GM12878 (cell line): Measurements from ENCODE around the gene LSM14B. TPM values are rescaled to one million over a fixed set of nuclear protein-coding genes. Genes with fewer than 3 reads are reported as not detected.

Source experiments
- ATAC-seq: fragments of 200-7000 bp; cut with Tn5 transposase; 3 replicates; pipeline ENCODE4 v1.9.1; 2020; ENCODE audit warnings: mild to moderate bottlenecking, moderate library complexity
- BruUV-seq: library from RNA; stranded (reverse); fragments of 400-500 nt; replicated peaks from 2 replicates; lab custom pipeline; 2021; lab: Mats Ljungman, UMichigan
- CTCF ChIA-PET: fragments of 300-600 bp; sonication (Branson Sonifier 250); formaldehyde crosslinking; extraction: SDS; loops from one replicate; lab custom pipeline; 2021; ENCODE audit warnings: inconsistent platforms; lab: Yijun Ruan, JAX
- POLR2A ChIA-PET: fragments of 350-600 bp; formaldehyde crosslinking; extraction: SDS; loops from one replicate; lab custom pipeline; 2021; ENCODE audit warnings: inconsistent platforms; lab: Charles Lee
- RAD21 ChIA-PET: fragments of 300-600 bp; sonication (Branson Sonifier 250); formaldehyde crosslinking; loops from one replicate; lab custom pipeline; 2023; ENCODE audit warnings: antibody characterized with exemption; ENCODE audit not compliant: unreplicated experiment; lab: Charles Lee
- SMC1A ChIA-PET: fragments of 300-600 bp; sonication (Branson Sonifier 250); formaldehyde crosslinking; loops from one replicate; lab custom pipeline; 2023; ENCODE audit not compliant: unreplicated experiment, uncharacterized antibody; lab: Charles Lee
- DNase-seq: peaks from one replicate; pipeline ENCODE4 v3.0.0-alpha.2; 2011; ENCODE audit warnings: low read depth, low spot score
- FAIRE-seq: peaks from 3 replicates; lab custom pipeline; 2011; peaks lifted over from hg19 to GRCh38; lab: Jason Lieb, UNC
- H2AFZ ChIP-seq: 2 replicates; pipeline ENCODE4 v1.6.0; 2011; ENCODE audit warnings: low read depth, low read length, control low read depth; ENCODE audit not compliant: control insufficient read depth
- H3K27ac ChIP-seq: 2 replicates; pipeline ENCODE4 v1.5.1; 2011; ENCODE audit warnings: control low read depth; ENCODE audit not compliant: control insufficient read depth, insufficient read depth
- H3K27me3 ChIP-seq, 2 experiments: replicated peaks in 1 of 2; 2 replicates each; pipeline versions ENCODE4 v1.6.0 to v1.6.1; 2011; ENCODE audit warnings: low read length in 1 of 2; ENCODE audit not compliant: control insufficient read depth in 2 of 2, insufficient read depth in 2 of 2
- H3K36me3 ChIP-seq, 2 experiments: 2 replicates each; pipeline ENCODE4 v1.5.1; 2011; ENCODE audit warnings: low read length in 1 of 2; ENCODE audit not compliant: control insufficient read depth in 2 of 2, insufficient read depth in 2 of 2
- H3K4me1 ChIP-seq: 2 replicates; pipeline ENCODE4 v1.6.1; 2011; ENCODE audit warnings: mild to moderate bottlenecking, low read length, moderate library complexity, mixed read lengths; ENCODE audit not compliant: control insufficient read depth, insufficient read depth
- H3K4me2 ChIP-seq: 2 replicates; pipeline ENCODE4 v1.6.0; 2011; ENCODE audit warnings: control low read depth; ENCODE audit not compliant: control insufficient read depth, insufficient read depth
- H3K4me3 ChIP-seq: fragments of 200-600 bp; sonication (generic); 2 replicates; pipeline ENCODE4 v1.5.1; 2016
- H3K79me2 ChIP-seq: 2 replicates; pipeline ENCODE4 v1.6.0; 2011; ENCODE audit warnings: low read length; ENCODE audit not compliant: control insufficient read depth, insufficient read depth
- H3K9ac ChIP-seq: 2 replicates; pipeline ENCODE4 v1.8.0; 2011; ENCODE audit warnings: low read length, control low read depth, mixed read lengths; ENCODE audit not compliant: control insufficient read depth, insufficient read depth
- H3K9me3 ChIP-seq: replicated peaks from 3 replicates; pipeline ENCODE4 v1.5.1; 2011; ENCODE audit warnings: mild to moderate bottlenecking, low read length; ENCODE audit not compliant: control insufficient read depth, insufficient read depth
- H4K20me1 ChIP-seq: 2 replicates; pipeline ENCODE4 v1.6.0; 2011; ENCODE audit not compliant: control insufficient read depth, insufficient read depth
- CBFB ChIP-seq: IDR thresholded peaks from 2 replicates; pipeline ENCODE4 v1.6.1; 2016; ENCODE audit warnings: antibody characterized with exemption, low read depth
- CREB1 ChIP-seq: IDR thresholded peaks from 2 replicates; pipeline ENCODE4 v1.6.1; 2012; ENCODE audit warnings: low read depth, mild to moderate bottlenecking, inconsistent platforms
- EED ChIP-seq: sonication (generic); IDR thresholded peaks from 2 replicates; pipeline ENCODE4 v1.6.1; 2016; ENCODE audit warnings: antibody characterized with exemption, low read depth
- ETV6 ChIP-seq, 2 experiments: fragments of 450-650 bp in 1 of 2; IDR thresholded peaks in 1 of 2; conservative IDR thresholded peaks in 1 of 2; 2 replicates each; pipeline ENCODE4 v1.6.1; 2014; ENCODE audit warnings: antibody characterized with exemption in 1 of 2, borderline replicate concordance in 1 of 2, low read depth in 1 of 2, mild to moderate bottlenecking in 1 of 2, moderate library complexity in 1 of 2
- FOS ChIP-seq: IDR thresholded peaks from 3 replicates; pipeline ENCODE4 v1.6.1; 2011; ENCODE audit warnings: borderline replicate concordance; ENCODE audit not compliant: insufficient read length; ENCODE audit errors: extremely low read depth
- GABPA ChIP-seq: IDR thresholded peaks from 2 replicates; pipeline ENCODE4 v1.6.1; 2014; ENCODE audit warnings: antibody characterized with exemption, low read depth, mild to moderate bottlenecking, inconsistent platforms
- IRF3 ChIP-seq: fragments of 450-650 bp; IDR thresholded peaks from 2 replicates; pipeline ENCODE4 v1.6.1; 2014; ENCODE audit warnings: mild to moderate bottlenecking
- KLF5 ChIP-seq: fragments of 450-650 bp; IDR thresholded peaks from 2 replicates; pipeline ENCODE4 v1.6.1; 2014; ENCODE audit warnings: mild to moderate bottlenecking; ENCODE audit not compliant: partially characterized antibody
- WGBS: methylation state at CpG from one replicate; pipeline ENCODE4 v1.1.6; 2016; ENCODE audit warnings: low lambda C conversion rate; ENCODE audit not compliant: insufficient replicate concordance, insufficient coverage; ENCODE audit errors: missing lambda C conversion rate; 5-methylcytosine and 5-hydroxymethylcytosine counted together
- in situ Hi-C: fragments of 300-500 bp; cut with MboI; formaldehyde crosslinking; loops from 9 replicates; pipeline ENCODE4 v1.14.3; 2018; ENCODE audit warnings: mixed read lengths
- intact Hi-C: fragments of 100-400 bp; cut with micrococcal nuclease; formaldehyde crosslinking; loops from one replicate; pipeline ENCODE4 v1.14.2; 2022; ENCODE audit not compliant: unreplicated experiment
- polyA plus RNA-seq, 11 experiments: library from polyadenylated mRNA; depleted of rRNA in 4 of 11; unstranded in 6 of 11; stranded (reverse) in 5 of 11; fragments of >200 nt; fragmentation: Nextera tagmentation in 4 of 11; fragmentation: Illumina TruSeq in 1 of 11; extraction: Ambion mirVana in 4 of 11; extraction: Trizol in 1 of 11; gene quantifications; 1 replicate in 1 of 11; 2 replicates in 10 of 11; pipeline versions ENCODE4 v1.2.1 to v1.2.3, GENCODE V29; 2011 to 2016; ENCODE audit warnings: inconsistent platforms in 2 of 11, missing spikeins in 2 of 11, low read depth in 1 of 11
- total RNA-seq, 4 experiments: library from RNA; depleted of rRNA in 3 of 4; stranded (reverse); fragments of >200 nt in 3 of 4; fragmentation: Illumina TruSeq in 1 of 4; extraction: Trizol in 1 of 4; gene quantifications; 2 replicates each; pipeline versions ENCODE4 v1.2.1 to v1.2.3, GENCODE V29; 2013 to 2021

Gene LSM14B
- total and polyA plus RNA-seq, 10 of the 15 experiments (the other 5 are each of a cell fraction or from before 2014, with no cell fraction given): 0.56 to 34.3 (median 15.6) TPM

- H4K20me1 ChIP-seq: no peaks in the 10 kb centered on the region
- peaks cover 14 to 44% of the 10 kb centered on the region in 2 experiments; a peak in 3 of 4 replicates for H3K36me3 ChIP-seq
- no peak overlapping the region for H3K4me2 ChIP-seq
- no peak overlapping the region for H3K4me3 ChIP-seq
- in situ Hi-C loops: no loop called here
- ChIA-PET CTCF (no interaction called here), RAD21 (no interaction called here), POLR2A (no interaction called here), SMC1A (no interaction called here)
- ATAC-seq: no peak
- WGBS: over 99% methylated on average over 15 of the region's 17 CpGs
- peaks cover 3% of the 10 kb centered on the region; the same call in 1 of the 2 replicates for H3K79me2 ChIP-seq
- no peak overlapping the region for H2AFZ ChIP-seq
- peaks cover 9% of the 10 kb centered on the region for H3K4me1 ChIP-seq
- no peak overlapping the region for H3K27ac ChIP-seq
- no peaks in the 10 kb centered on the region for H3K27me3 ChIP-seq
- no peaks in the 10 kb centered on the region for H3K9me3 ChIP-seq
- DNase-seq: no peak
- BruUV-seq: no TSS peak
- no peak for FAIRE-seq
- intact Hi-C loops: no loop called here
- TF ChIP-seq EED: no peak
- TF ChIP-seq FOS: no peak
- TF ChIP-seq CBFB: no peak
- no peak for TF ChIP-seq GABPA
- TF ChIP-seq ETV6 (conservative IDR thresholded peaks at IDR 0.05 in 1 of 2, IDR thresholded peaks at IDR 0.05 in 1 of 2; ENCODE audit: borderline replicate concordance in 1 of 2, low read depth in 1 of 2): no peak
- TF ChIP-seq KLF5: no peak
- no peak for TF ChIP-seq IRF3
- TF ChIP-seq CREB1: no peak
- no peak overlapping the region for H3K9ac ChIP-seq
These were observed 38.6 kb downstream of the LSM14B start for GRCh38 chr20:62160876-62161275.
